ENCODE measurements around the gene RB1.

GRCh38 chr13:48292650-48293049 lies 10.9 kb upstream of the RB1 start:
- TF ChIP-seq POLR2AphosphoS5 (IDR thresholded peaks at IDR 0.05; ENCODE audit: low read depth, low read length) (no peak), JUND (IDR thresholded peaks at IDR 0.05) (no peak)
